Sigmoid colon (tissue), 4 donors: ENCODE results near the gene ALDH1A1.

Experiments used
- EP300 ChIP-seq, 4 donors: sonication (generic); formaldehyde crosslinking; IDR thresholded peaks; one replicate each; pipeline ENCODE4 v1.6.1; 2017; ENCODE audit warnings: antibody characterized with exemption in 4 of 4
- POLR2A ChIP-seq, 2 donors: fragments of 450-650 bp; IDR thresholded peaks; one replicate each; pipeline ENCODE4 v1.6.1; 2016; ENCODE audit warnings: antibody characterized with exemption in 2 of 2, mild to moderate bottlenecking in 2 of 2, moderate library complexity in 2 of 2
- POLR2AphosphoS5 ChIP-seq, 4 donors: sonication (generic); formaldehyde crosslinking; IDR thresholded peaks; one replicate each; pipeline ENCODE4 v1.6.1; 2017; ENCODE audit warnings: antibody characterized with exemption in 4 of 4
- TF ChIP-seq, protein P1 (sequence below), 4 experiments: fragments of 450-650 bp in 3 of 4; fragments of 200-600 bp in 1 of 4; IDR thresholded peaks; one replicate each; pipeline ENCODE4 v1.5.1; 2016 to 2019; ENCODE audit warnings: antibody characterized with exemption in 4 of 4, mild to moderate bottlenecking in 3 of 4, moderate library complexity in 2 of 4

DNA sequence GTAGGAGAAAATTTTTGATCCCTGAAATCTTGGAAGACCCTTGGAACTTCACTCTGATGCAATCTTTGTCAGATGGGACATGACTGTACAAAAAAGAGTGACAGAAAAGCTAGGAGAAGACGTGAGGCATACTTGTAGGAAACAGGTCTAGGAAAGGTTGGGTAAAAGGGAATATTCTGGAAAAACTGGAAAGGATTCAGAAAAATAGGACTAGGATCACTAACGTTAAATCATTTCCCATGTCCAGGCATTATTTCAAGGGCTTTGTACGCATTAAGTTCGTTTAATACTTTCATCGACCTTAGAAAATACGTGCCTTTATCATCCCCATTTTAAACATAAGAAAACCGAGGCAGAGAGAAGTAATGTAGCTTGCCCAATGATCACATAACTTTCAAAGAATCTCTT, 2.9 kb downstream of the ALDH1A1 start:
- TF ChIP-seq EP300 (IDR thresholded peaks at IDR 0.05): no peak
- TF ChIP-seq POLR2AphosphoS5 (IDR thresholded peaks at IDR 0.05): peak in 3 of 4 donors; percentile 8 to 32 (median 13)
- no peak for TF ChIP-seq POLR2A (IDR thresholded peaks at IDR 0.05)
- TF ChIP-seq, protein P1, sequence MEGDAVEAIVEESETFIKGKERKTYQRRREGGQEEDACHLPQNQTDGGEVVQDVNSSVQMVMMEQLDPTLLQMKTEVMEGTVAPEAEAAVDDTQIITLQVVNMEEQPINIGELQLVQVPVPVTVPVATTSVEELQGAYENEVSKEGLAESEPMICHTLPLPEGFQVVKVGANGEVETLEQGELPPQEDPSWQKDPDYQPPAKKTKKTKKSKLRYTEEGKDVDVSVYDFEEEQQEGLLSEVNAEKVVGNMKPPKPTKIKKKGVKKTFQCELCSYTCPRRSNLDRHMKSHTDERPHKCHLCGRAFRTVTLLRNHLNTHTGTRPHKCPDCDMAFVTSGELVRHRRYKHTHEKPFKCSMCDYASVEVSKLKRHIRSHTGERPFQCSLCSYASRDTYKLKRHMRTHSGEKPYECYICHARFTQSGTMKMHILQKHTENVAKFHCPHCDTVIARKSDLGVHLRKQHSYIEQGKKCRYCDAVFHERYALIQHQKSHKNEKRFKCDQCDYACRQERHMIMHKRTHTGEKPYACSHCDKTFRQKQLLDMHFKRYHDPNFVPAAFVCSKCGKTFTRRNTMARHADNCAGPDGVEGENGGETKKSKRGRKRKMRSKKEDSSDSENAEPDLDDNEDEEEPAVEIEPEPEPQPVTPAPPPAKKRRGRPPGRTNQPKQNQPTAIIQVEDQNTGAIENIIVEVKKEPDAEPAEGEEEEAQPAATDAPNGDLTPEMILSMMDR (IDR thresholded peaks at IDR 0.05): no peak
